ENCODE measurements around the gene CCT5. TPM values are rescaled to one million over a fixed set of nuclear protein-coding genes. Genes with fewer than 3 reads are reported as not detected.
"Not testable (repeated sequence)": the region's sequence is repeated elsewhere in the genome, so short reads cannot be mapped to it uniquely, and the experiment has no call there.

Gene CCT5
- polyA plus RNA-seq, 4 donors = 237 to 277 (median 254) TPM

GRCh38 chr5:10244342-10244944 is 5.6 kb upstream of the CCT5 start:
- DNase-seq (ENCODE audit: low read depth in 4 of 4, low spot score in 2 of 4) = no peak

DNA sequence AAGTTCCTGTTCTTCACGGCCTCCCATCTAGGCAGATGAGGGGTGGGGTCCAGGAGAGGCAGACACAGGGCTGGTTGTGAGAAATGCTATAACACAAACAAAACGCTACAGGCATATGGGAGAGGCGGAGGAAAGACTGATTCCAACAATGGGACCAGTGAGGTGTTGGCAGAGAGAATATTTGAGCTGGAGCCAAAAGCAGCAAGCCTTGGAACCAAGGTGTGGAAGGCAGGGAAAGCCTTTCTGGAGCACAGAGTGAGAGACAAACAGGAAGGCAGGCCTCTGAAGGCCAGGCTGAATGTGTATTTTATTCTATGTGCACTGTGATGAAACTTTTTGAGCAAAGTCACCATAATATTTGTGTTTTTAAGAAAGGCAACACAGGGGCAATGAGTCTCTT is 3.3 kb upstream of the CCT5 start:
- no peak for DNase-seq (ENCODE audit: low read depth in 4 of 4, low spot score in 2 of 4)

- not testable (repeated sequence) for DNase-seq (ENCODE audit: low read depth in 4 of 4, low spot score in 2 of 4)
Observed at GRCh38 chr5:10247217-10247616, 2.9 kb upstream of the CCT5 start.

GRCh38 chr5:10248378-10249260 is 1.5 kb upstream of the CCT5 start:
- DNase-seq (ENCODE audit: low read depth in 4 of 4, low spot score in 2 of 4) = no peak

DNA sequence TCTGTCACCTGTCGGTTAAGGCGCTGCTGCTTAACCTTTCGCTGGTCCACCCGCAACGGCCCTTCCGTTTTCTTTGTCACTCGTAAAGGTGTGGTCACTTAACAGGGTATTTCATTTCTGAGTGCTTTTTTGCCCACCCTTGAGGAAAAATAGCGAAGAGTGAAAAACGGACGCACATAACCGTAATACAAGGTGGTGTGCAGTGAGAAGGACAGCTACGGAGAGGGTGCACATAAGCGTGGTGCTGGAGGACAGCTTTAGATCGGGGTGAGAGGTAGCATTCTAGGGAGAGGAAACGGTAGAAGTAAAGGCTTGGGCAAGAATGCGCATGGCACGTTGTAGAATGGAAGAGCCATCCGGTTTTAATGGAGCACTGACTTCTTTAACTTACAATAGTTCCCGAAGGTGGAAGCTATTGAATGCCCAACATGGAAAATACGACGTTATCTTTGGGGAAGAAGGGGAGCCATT is 761 bp downstream of the CCT5 start:
- DNase-seq (ENCODE audit: low read depth in 4 of 4, low spot score in 2 of 4) = no peak

DNA sequence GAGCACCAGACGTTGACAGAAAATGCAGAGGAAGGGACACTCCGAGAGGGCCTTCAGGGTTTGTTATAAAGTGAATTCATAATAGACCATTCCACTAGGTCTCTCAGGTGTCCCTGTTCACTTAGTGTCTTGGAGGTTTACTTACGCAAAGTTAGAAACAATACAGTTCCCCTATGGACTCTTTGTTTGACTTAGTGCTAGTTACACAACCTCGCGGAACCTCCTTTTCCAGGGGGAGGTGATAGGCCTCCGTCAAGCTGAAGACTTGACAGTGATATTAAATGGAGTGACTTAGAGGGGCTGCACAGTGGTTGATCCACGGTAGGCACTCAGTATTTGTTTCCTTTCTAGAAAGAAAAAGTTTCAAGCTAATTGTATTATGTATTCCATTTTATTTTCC is 1.3 kb downstream of the CCT5 start:
- DNase-seq (ENCODE audit: low read depth in 4 of 4, low spot score in 2 of 4) = no peak

- no peak for DNase-seq (ENCODE audit: low read depth in 4 of 4, low spot score in 2 of 4)
Observed at GRCh38 chr5:10253390-10253789, 3.3 kb downstream of the CCT5 start.

GRCh38 chr5:10254686-10255085 is 4.6 kb downstream of the CCT5 start:
- DNase-seq (ENCODE audit: low read depth in 4 of 4, low spot score in 2 of 4) = no peak

DNA sequence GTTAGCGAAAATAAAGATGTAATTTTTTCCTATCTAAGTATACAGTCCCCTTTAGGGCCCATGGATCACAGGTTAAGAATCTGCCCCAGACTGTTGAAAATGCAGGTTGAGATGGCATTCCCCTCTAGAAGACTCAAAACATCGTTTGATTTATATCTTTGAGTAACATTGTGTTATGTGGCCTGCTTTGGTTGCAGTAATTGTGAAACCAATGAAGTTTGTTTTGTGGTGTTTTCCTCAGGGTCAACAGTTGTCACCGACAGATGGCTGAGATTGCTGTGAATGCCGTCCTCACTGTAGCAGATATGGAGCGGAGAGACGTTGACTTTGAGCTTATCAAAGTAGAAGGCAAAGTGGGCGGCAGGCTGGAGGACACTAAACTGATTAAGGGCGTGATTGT is 7.8 kb downstream of the CCT5 start:
- no peak for DNase-seq (ENCODE audit: low read depth in 4 of 4, low spot score in 2 of 4)

GRCh38 chr5:10259899-10260298 is 9.8 kb downstream of the CCT5 start:
- DNase-seq (ENCODE audit: low read depth in 4 of 4, low spot score in 2 of 4) = no peak

GRCh38 chr5:10261065-10261464 is 11.0 kb downstream of the CCT5 start:
- DNase-seq (ENCODE audit: low read depth in 4 of 4, low spot score in 2 of 4) = no peak

DNA sequence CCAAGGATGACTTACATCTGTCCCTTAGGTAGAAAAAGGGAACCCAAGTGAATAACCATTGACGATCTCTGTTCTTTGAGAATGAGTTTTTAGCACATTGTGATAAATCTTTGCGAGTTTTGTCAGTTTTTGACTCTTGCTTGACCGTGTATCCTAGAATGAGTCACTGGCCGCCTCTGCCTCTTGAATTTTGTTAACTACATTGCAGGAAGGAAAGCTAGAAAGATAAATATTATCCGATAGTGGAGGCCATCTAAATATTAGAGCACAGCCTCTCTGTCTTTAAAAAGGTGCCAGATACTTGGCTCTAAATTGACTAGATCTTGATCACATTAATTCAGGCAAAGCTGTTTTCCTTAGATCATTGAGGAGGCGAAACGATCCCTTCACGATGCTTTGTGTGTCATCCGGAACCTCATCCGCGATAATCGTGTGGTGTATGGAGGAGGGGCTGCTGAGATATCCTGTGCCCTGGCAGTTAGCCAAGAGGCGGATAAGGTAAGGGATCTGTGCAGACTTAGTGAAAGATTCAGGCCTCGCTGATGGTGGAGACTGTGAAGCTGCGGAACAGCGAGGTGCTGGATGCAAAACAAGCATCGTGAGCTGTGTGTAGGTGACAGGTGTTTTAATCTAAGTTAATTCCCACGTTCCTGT is 12.2 kb downstream of the CCT5 start:
- no peak for DNase-seq (ENCODE audit: low read depth in 4 of 4, low spot score in 2 of 4)

GRCh38 chr5:10262995-10263394 is 12.9 kb downstream of the CCT5 start:
- DNase-seq (ENCODE audit: low read depth in 4 of 4, low spot score in 2 of 4) = no peak

GRCh38 chr5:10264604-10265003 is 14.5 kb downstream of the CCT5 start:
- no peak for DNase-seq (ENCODE audit: low read depth in 4 of 4, low spot score in 2 of 4)

- DNase-seq (ENCODE audit: low read depth in 4 of 4, low spot score in 2 of 4) = no peak
Observed at GRCh38 chr5:10265245-10266109, 15.4 kb downstream of the CCT5 start.

DNA sequence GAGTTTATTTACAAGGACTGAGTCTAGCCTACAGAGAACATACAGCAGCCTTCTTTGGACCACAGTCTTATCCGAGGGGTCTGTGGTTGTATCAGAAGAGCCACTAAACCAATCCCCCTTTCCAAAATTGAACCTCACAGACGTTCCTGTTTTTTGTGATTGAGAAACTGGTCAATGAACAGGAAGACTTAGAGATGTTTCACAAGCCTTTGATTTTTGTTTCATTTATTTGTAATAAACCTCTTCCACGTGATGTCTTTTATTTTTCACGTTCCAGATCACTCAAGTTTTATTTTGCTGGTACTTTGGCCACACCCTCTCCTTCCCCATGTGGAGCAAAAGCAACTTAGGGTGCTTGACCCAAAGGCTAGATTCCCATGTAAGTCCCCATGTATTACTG is 16.1 kb downstream of the CCT5 start:
- no peak for DNase-seq (ENCODE audit: low read depth in 4 of 4, low spot score in 2 of 4)

DNA sequence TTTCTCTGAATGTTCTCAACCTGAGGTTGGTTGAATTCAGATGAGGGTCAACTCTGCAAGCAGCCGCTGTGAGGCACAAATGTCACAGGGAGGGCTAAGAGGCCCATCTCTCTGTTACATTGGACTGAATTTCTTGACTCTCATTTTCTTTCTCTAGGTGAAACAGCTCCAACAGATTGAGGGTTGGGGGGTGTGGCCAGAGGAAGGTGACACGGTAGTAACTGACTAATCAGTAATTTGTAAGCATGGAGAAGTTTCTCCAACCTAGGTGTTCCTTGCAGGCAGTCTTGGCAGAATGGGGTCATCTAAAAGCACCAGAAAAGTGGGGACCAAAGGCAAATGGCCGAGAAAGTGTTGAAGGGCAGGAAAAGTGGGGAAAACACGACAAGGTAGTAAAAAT is 16.8 kb downstream of the CCT5 start:
- DNase-seq (ENCODE audit: low read depth in 4 of 4, low spot score in 2 of 4) = no peak

GRCh38 chr5:10268100-10268499 is 18.0 kb downstream of the CCT5 start:
- DNase-seq (ENCODE audit: low read depth in 4 of 4, low spot score in 2 of 4) = no peak

DNA sequence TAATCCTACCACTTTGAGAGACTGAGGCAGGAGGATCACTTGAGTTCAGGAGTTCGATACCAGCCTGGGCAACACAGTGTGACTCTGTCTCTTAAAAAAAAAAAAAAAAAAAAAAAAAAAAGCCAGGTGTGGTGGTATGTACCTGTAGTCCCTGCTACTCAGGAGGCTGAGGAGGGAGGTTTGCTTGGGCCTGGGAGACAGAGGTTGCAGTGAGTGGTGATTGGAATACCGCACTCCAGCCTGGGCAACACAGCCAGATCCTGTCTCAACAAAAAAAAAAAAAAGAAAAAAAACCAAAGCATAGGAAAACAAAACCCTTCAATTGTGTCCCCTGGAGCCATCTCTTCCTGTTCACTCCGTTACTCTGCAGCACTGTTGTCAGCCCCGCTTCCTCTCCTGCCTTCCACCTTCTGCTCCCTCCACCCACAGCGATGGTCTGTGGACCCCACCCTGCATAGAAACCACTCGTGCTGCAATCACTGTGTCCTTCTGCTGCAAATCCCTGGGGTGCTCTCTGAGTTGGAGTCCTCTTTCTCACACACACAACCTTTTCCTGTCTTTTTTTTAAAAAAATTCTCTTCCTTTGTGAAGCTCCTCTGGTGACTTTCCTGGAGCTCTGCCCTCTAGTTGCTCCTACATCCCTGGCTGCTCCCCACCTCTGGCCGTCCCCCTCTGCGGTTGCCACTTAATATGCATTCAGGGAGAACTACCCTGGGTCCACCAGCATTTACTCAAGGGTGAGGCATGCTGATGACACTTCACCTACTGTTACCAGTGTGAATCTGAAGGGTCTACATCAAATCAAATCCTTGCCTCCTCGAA is 22.2 kb downstream of the CCT5 start:
- no peak for DNase-seq (ENCODE audit: low read depth in 4 of 4, low spot score in 2 of 4)

DNA sequence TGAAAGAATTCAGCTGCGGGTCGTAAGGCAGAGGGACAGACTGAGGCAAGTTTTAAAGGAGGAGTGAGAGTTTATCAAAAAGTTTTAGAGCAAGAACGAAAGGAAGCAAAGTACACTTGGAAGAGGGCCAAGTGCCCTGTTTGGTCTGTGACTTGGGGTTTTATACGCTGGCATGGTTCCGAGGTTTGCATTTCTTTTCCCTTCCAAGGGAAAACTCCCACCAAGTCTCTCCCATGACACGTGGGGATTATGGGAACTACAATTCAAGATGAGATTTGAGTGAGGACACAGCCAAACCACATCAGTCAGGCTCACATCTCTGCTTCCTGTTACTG is 22.8 kb downstream of the CCT5 start:
- DNase-seq (ENCODE audit: low read depth in 4 of 4, low spot score in 2 of 4) = not testable (repeated sequence)
